T-helper 22 cell (primary cell): ENCODE measurements around the gene ETS1.

ENCODE experiments used
- DNase-seq: peaks from one replicate; pipeline ENCODE4 v3.0.0-alpha.2; 2020; ENCODE audit warnings: low read depth

ETS1 gene

GRCh38 chr11:128619007-128619406 is 31.6 kb upstream of the ETS1 start:
- no peak for DNase-seq

GRCh38 chr11:128618603-128619002 is 31.2 kb upstream of the ETS1 start:
- no peak for DNase-seq

- no peak for DNase-seq
Measured at GRCh38 chr11:128616161-128616560, 28.8 kb upstream of the ETS1 start.

DNA sequence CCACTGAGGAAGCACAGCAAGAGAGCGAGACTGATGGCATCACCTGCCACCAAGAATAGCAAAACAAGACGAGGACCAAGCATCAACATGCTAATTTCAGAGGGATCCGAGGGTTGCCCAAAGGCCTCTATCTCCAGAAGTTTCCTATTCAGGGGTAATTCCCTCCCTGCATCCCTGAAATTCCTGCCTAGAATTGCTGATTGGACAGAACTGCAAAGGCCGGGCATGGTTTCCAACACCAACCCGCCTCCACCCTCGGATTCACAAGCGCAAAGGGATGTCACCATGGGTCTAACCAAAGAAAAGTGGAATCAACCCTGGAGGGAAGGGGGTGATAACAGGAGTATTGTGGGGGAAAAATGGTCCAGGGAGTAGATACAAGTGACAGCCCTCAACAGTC is 28.3 kb upstream of the ETS1 start:
- no peak for DNase-seq

DNA sequence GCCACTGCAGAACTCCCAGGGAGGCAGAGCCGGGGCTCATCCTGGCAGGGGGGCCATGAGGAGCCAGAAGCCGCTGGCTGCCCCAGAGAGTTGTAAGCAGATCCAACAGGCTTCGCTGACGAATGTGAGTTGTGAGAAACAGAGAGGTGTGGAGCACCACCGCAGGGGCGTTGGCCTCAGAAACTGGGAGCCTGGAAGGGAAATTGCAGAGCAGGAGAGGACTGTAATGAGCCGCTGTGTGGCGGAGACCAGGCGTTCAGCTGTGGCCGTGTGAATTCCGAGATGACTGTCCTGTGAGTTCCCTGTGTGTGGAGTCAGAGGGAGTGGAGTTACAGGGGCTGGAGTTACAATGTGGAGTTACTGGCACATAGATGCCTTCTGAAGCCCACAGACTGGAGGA is 27.7 kb upstream of the ETS1 start:
- DNase-seq, result no peak

DNA sequence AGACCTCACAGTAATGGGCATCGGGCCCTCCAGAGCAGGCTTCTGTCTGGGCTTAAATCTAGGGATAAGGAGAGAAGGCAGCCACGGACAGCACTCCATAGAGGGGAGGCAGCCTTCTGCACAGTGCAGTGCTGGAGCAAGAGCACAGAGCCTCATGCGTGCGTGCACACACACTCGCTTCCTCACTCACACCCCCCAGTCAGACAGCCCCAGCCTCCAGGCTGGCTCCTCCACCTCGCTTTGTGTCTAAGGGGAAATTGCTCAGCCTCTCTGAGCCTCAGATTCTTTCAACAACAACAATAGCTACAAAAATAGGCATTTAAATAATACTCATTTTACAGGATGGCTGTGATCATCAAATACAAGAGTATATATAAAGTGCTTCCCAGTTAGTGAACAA is 26.7 kb upstream of the ETS1 start:
- DNase-seq, result no peak

DNA sequence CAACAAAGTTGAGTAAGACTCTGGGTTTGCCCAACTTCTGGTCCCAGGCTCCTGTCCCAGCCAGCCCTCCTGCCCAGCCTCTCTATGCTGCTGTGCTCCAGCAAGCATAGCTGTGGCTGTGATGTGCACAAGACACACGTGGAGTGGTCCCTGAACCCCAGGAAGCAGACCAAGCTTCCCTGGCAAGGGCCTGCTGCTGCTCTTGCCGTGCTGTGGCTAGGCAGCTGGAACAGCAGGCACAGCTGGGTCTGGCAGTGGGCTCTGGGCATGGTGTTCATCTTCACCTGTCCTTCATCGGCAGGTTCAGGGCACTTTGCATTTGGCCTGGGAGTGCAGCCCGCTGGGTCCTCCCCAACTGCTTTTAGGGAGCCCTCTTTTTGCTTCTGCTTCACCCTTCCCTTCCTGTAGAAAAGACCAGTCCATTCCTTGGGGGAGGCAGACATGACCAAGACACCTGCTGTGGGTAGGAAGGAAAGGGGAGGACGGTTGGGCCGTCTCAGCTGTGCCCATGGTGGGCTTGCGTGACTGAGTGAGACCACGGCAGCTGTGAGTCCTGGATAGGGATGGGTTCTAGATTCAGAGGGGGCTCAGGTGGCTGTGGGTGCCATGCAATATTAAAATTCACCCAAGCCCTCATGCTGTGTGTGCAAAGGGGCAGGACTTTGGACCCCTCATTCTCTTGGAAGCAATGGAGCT is 26.1 kb upstream of the ETS1 start:
- DNase-seq, result no peak

- peak; percentile 41 for DNase-seq
Measured at GRCh38 chr11:128610721-128611617, 23.6 kb upstream of the ETS1 start.

DNA sequence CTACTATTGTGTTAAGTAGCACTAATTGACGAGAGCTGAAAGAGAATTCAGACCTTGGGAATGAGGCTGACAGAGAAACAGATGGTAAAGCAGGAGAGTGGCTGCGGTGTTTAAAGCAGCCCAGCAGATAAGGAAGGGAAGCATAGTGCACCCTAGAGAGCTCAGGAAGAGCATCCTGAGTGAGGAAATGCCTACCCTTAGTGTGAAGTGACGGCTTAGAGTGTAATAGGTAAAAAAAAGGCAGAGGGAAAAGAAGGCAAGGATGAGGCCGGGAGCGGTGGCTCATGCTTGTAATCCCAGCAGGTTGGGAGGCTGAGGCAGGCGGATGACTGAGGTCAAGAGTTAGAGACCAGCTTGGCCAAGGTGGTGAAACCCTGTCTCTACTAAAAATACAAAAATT is 22.4 kb upstream of the ETS1 start:
- no peak for DNase-seq

GRCh38 chr11:128608746-128609407 is 21.5 kb upstream of the ETS1 start:
- no peak for DNase-seq

DNA sequence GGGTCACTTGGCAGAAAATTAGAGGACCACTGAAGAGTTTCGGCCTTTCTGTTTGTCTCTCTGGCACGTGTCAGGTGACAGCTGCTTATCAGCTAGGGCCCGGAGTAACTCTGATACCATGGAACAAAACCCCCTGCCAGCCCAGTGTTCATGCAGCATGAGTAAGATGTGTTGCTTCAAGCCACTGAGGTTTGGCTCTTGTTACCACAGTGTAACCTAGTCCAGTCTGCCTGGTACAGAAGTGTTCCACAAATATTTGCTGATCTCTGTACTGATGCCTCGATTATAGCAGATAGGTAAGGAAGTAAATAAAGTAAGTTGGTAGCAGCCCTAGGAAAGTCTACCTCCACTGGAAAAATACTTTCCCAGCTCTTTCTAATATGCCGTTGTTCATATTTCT is 20.5 kb upstream of the ETS1 start:
- DNase-seq, result no peak

GRCh38 chr11:128604723-128605122 is 17.4 kb upstream of the ETS1 start:
- DNase-seq, result no peak

DNA sequence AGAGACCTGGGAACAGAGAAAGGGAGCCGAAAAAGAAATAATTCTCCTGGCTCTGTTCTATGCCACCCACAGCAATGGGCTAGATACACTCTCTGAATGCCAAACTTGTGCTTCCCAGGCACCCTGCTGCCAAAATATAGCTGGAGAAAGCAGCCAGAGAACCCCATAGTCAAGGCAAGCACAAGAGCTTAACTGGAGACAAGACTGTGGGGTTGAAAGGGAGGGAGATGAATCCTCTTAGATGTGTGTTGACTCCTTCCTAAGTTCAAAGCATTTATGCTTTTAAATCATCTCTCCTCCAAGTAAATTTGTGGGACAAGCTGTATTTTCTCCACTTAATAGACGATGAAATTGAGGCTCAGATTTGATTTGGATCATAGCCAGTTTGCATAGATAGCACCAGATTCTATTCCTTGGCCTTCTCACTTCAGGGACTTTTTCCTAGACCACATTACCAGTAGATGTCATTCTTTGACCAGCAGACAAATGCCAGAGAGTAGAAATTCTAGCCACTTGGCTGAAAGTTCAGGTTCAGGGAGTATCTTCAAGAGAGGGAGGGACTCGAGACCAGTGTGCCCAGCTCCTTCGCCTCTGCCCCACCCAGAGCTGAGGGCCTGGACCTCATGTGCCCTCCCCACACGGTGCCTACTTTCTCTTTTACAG is 16.5 kb upstream of the ETS1 start:
- no peak for DNase-seq

- DNase-seq, result no peak
Measured at GRCh38 chr11:128603003-128603696, 15.8 kb upstream of the ETS1 start.

- DNase-seq, result no peak
Measured at GRCh38 chr11:128599729-128600128, 12.4 kb upstream of the ETS1 start.

- no peak for DNase-seq
Measured at GRCh38 chr11:128598506-128599150, 11.3 kb upstream of the ETS1 start.

- no peak for DNase-seq
Measured at GRCh38 chr11:128598096-128598495, 10.7 kb upstream of the ETS1 start.

DNA sequence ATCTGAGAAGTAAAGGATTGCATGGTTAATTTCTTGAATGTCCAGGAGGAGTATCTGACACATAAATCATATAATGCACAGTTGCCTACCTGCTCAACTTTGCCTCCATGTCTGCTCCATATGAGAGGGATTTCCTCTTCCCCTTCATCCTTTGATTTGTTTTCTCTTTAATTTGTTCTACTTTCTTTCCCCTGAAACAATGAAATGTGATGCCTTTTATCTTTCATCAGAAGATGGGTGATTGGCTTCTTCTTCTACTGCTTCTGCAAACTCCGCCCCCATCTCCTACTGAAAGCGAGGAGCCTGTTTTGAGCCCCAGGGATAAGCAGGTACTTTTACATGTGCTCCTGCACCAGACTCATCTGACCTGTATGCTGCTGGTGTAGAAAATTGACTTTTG is 9.9 kb upstream of the ETS1 start:
- DNase-seq, result no peak

- no peak for DNase-seq
Measured at GRCh38 chr11:128596250-128596649, 8.9 kb upstream of the ETS1 start.

GRCh38 chr11:128595775-128596174 is 8.4 kb upstream of the ETS1 start:
- DNase-seq, result no peak

DNA sequence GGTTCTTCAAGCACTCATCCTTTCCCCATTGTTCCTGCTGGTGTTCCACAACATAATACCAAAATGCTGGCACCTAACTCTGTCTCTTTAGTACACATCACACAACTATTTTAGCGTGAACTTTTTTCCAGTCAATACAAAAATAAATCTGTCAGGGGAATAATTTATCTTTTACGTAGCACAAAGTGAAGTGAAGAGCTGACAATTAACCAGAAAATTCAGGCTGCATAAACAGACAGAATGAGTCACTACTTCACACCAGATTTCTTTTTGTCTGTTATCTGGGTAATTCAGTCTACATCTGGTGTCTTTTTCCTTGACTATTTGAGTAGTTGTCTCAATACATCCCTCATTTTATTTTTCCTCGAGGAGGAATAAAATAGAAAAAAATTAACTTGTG is 7.9 kb upstream of the ETS1 start:
- no peak for DNase-seq
